ENCODE data around the gene AOX1.
A peak's percentile ranks its signal among the peaks of the same experiment; 100 is the strongest.
"Not testable (repeated sequence)": the region's sequence is repeated elsewhere in the genome, so short reads cannot be mapped to it uniquely, and the experiment has no call there.

The AOX1 gene

GRCh38 chr2:200585730-200586643, at the start of gene AOX1:
TSS of gene AOX1 (plus strand) at chr2:200586014. CDS start at chr2:200586109, 95 bp downstream.
- TF ChIP-seq CTCF (IDR thresholded peaks at IDR 0.05; ENCODE audit: low read depth, low read length, missing control alignments) = peak; percentile 24
- Histone ChIP-seq H3K27me3 (replicated peaks) (no peaks in the 10 kb centered on the region), H3K27ac (no peak within 1 kb of the TSS), H3K4me3 (ENCODE audit: low read depth, low read length) (peak within 1 kb of the TSS; percentile 66), H3K36me3 (replicated peaks) (no peaks in the 10 kb centered on the region)
- DNase-seq = peak; percentile 18
- in situ Hi-C loops (cut with HindIII; ENCODE audit: low pct_ligation_motif_present, low sequenced_read_pairs) = no loop called here

GRCh38 chr2:200538139-200538538, 47.7 kb upstream of the AOX1 start:
- no peaks in the 10 kb centered on the region for H3K27me3 ChIP-seq (replicated peaks)
- H3K27ac ChIP-seq = no peak overlapping the region
- no peak for TF ChIP-seq CTCF (IDR thresholded peaks at IDR 0.05; ENCODE audit: low read depth, low read length, missing control alignments)
- DNase-seq = no peak
- H3K36me3 ChIP-seq (replicated peaks) = no peaks in the 10 kb centered on the region
- no peak overlapping the region for H3K4me3 ChIP-seq (ENCODE audit: low read depth, low read length)
- in situ Hi-C loops (cut with HindIII; ENCODE audit: low pct_ligation_motif_present, low sequenced_read_pairs) = no loop called here

DNA sequence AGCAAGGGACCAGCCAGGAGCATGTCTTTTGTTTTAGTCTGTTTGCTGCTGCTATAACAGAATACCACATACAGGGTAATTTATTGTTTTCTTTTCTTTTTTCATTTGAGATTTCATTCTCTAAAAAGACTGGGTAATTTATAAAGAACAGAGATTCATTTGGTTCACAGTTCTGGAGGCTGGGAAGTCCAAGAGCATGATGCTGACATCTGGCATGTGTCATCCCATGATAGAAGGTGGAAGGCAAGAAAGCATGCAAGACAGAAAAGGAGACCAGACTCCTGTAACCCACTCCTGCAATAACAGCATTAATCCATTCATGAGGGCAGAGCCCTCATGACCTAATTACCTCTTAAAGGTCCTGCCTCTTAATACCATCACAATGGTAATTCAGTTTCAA, 45.0 kb upstream of the AOX1 start:
- no peak for DNase-seq
- Histone ChIP-seq H3K27me3 (replicated peaks) (no peaks in the 10 kb centered on the region), H3K27ac (no peak overlapping the region), H3K4me3 (ENCODE audit: low read depth, low read length) (no peak overlapping the region), H3K36me3 (replicated peaks) (no peaks in the 10 kb centered on the region)
- no peak for TF ChIP-seq CTCF (IDR thresholded peaks at IDR 0.05; ENCODE audit: low read depth, low read length, missing control alignments)
- in situ Hi-C loops (cut with HindIII; ENCODE audit: low pct_ligation_motif_present, low sequenced_read_pairs) = no loop called here

GRCh38 chr2:200566596-200566995, 19.2 kb upstream of the AOX1 start:
- H3K27me3 ChIP-seq (replicated peaks); H3K4me3 ChIP-seq (ENCODE audit: low read depth, low read length); in situ Hi-C loops (cut with HindIII; ENCODE audit: low pct_ligation_motif_present, low sequenced_read_pairs); DNase-seq; H3K36me3 ChIP-seq (replicated peaks); H3K27ac ChIP-seq: not testable (repeated sequence)

DNA sequence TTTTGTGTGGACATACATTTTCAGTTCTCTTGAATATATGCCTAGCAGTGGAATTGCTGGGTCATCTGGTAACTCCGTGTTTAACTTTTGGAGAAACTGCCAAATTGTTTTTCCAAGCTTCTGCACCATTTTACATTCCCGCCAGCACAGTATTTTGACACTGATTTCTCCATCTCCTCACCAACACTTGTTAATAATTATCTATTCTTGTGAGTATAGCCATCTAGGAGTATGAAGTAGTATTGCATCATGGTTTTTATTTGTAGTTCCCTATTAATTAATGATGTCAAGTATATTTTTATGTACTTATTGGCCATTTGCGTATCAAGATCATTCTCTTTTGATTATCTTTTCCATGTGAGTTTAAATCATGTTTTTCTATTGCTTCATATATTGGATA, 17.9 kb upstream of the AOX1 start:
- no peak overlapping the region for H3K27ac ChIP-seq
- no peak for DNase-seq
- in situ Hi-C loops (cut with HindIII; ENCODE audit: low pct_ligation_motif_present, low sequenced_read_pairs) = no loop called here
- no peak for TF ChIP-seq CTCF (IDR thresholded peaks at IDR 0.05; ENCODE audit: low read depth, low read length, missing control alignments)
- no peak overlapping the region for H3K4me3 ChIP-seq (ENCODE audit: low read depth, low read length)
- no peaks in the 10 kb centered on the region for H3K36me3 ChIP-seq (replicated peaks)
- no peaks in the 10 kb centered on the region for H3K27me3 ChIP-seq (replicated peaks)

DNA sequence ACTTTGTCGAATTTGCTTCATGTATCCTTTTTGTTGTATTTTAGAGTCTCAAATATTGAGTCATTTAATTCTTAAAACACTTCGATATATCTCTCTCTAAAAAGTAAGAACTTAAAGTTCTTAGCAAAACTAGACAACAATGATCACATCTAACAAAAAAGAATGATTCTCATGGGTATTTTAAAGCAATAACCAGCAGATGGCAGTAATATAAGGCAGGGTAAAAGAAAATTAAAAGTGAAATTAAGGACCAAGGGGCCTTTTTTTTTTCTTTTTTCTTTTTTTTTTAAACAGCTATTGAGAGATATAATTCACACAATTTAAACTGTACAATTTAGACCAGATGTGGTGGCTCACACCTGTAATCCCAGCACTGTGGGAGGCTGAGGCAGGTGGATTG, 9.9 kb upstream of the AOX1 start:
- Histone ChIP-seq H3K36me3 (replicated peaks) (no peaks in the 10 kb centered on the region), H3K4me3 (ENCODE audit: low read depth, low read length) (no peak overlapping the region), H3K27me3 (replicated peaks) (no peaks in the 10 kb centered on the region), H3K27ac (no peak overlapping the region)
- in situ Hi-C loops (cut with HindIII; ENCODE audit: low pct_ligation_motif_present, low sequenced_read_pairs) = no loop called here
- TF ChIP-seq CTCF (IDR thresholded peaks at IDR 0.05; ENCODE audit: low read depth, low read length, missing control alignments) = peak; percentile 8
- DNase-seq = no peak
